Esophagus muscularis mucosa (tissue), 3 donors: ENCODE data around the gene DMWD.

Experiments used
- CTCF ChIP-seq, 3 experiments: fragments of 200-600 bp in 2 of 3; fragments of 450-650 bp in 1 of 3; sonication (generic) in 2 of 3; IDR thresholded peaks; one replicate each; pipeline ENCODE4 v1.5.1; 2017 to 2019; ENCODE audit warnings: antibody characterized with exemption in 3 of 3, mild to moderate bottlenecking in 2 of 3, moderate library complexity in 1 of 3
- POLR2A ChIP-seq: fragments of 450-650 bp; IDR thresholded peaks from one replicate; pipeline ENCODE4 v1.6.1; 2017; ENCODE audit warnings: antibody characterized with exemption, moderate library complexity, mild to moderate bottlenecking, low read depth
- POLR2AphosphoS5 ChIP-seq, 2 donors: sonication (generic); formaldehyde crosslinking; IDR thresholded peaks; one replicate each; pipeline ENCODE4 v1.6.1; 2017; ENCODE audit warnings: antibody characterized with exemption in 2 of 2

GRCh38 chr19:45834970-45835369 is 42.3 kb upstream of the DMWD start:
- no peak for TF ChIP-seq POLR2AphosphoS5 (IDR thresholded peaks at IDR 0.05)
- TF ChIP-seq CTCF (IDR thresholded peaks at IDR 0.05), result no peak
- no peak for TF ChIP-seq POLR2A
